ENCODE measurements around the gene SAMD13. TPM values are rescaled to one million over a fixed set of nuclear protein-coding genes. Genes with fewer than 3 reads are reported as not detected.

The SAMD13 gene
- total RNA-seq, 1 experiment from 2014 or later: 2.2 TPM

GRCh38 chr1:84382127-84382526 is 80.6 kb downstream of the SAMD13 start:
- Histone ChIP-seq H3K27ac (ENCODE audit: low read length) (no peak overlapping the region), H3K36me3 (ENCODE audit: control insufficient read depth, insufficient read depth, low read length) (no peaks in the 10 kb centered on the region), H3K27me3 (ENCODE audit: control insufficient read depth, insufficient read depth, low read length) (no peaks in the 10 kb centered on the region), H3K9me3 (ENCODE audit: control insufficient read depth, insufficient read depth, low read depth, low read length) (no peaks in the 10 kb centered on the region), H3K4me3 (ENCODE audit: low read depth in 2 of 2, low read length in 2 of 2) (no peak overlapping the region), H3K4me1 (ENCODE audit: control insufficient read depth, insufficient read depth, low read length) (no peaks in the 10 kb centered on the region)
- ATAC-seq: no peak
- DNase-seq (ENCODE audit: low read depth, low spot score): no peak
- no TSS peak for BruUV-seq (replicated peaks)
- POLR2A ChIA-PET: no interaction called here
- TF ChIP-seq REST (IDR thresholded peaks at IDR 0.05; ENCODE audit: insufficient read depth in 1 of 2, low read depth in 2 of 2, low read length in 1 of 2): no peak
- CTCF ChIA-PET: no interaction called here
- intact Hi-C loops (cut with micrococcal nuclease; ENCODE audit: unreplicated experiment): no loop called here
- in situ Hi-C loops (cut with HindIII; ENCODE audit: low pct_unique_long_range_greater_than_20kb, low sequenced_read_pairs): no loop called here

- DNase-seq (ENCODE audit: low read depth, low spot score) (no peak), ATAC-seq (no peak)
- BruUV-seq (replicated peaks): no TSS peak
- TF ChIP-seq SIN3A (IDR thresholded peaks at IDR 0.05; ENCODE audit: borderline replicate concordance, insufficient read depth, low read depth, low read length): no peak
- TF ChIP-seq REST (IDR thresholded peaks at IDR 0.05; ENCODE audit: insufficient read depth in 1 of 2, low read depth in 2 of 2, low read length in 1 of 2): no peak
- no peak for TF ChIP-seq TCF7L2 (IDR thresholded peaks at IDR 0.05; ENCODE audit: low read depth, low read length)
- TF ChIP-seq POLR2AphosphoS5 (IDR thresholded peaks at IDR 0.05; ENCODE audit: low read depth, low read length): no peak
- no peak for TF ChIP-seq CTCF (IDR thresholded peaks at IDR 0.05)
- Histone ChIP-seq H3K27me3 (ENCODE audit: control insufficient read depth, insufficient read depth, low read length) (no peaks in the 10 kb centered on the region), H3K9me3 (ENCODE audit: control insufficient read depth, insufficient read depth, low read depth, low read length) (no peaks in the 10 kb centered on the region), H3K27ac (ENCODE audit: low read length) (no peak overlapping the region), H3K36me3 (ENCODE audit: control insufficient read depth, insufficient read depth, low read length) (no peaks in the 10 kb centered on the region), H3K4me3 (ENCODE audit: low read depth in 2 of 2, low read length in 2 of 2) (no peak overlapping the region), H3K4me1 (ENCODE audit: control insufficient read depth, insufficient read depth, low read length) (no peaks in the 10 kb centered on the region)
- intact Hi-C loops (cut with micrococcal nuclease; ENCODE audit: unreplicated experiment): no loop called here
- in situ Hi-C loops (cut with HindIII; ENCODE audit: low pct_unique_long_range_greater_than_20kb, low sequenced_read_pairs): no loop called here
- POLR2A ChIA-PET: interaction anchor here (0.6 kb wide), 1 partner anchor 631 kb away, joined by 5 read pairs; no protein-coding TSS in a partner anchor
- CTCF ChIA-PET: no interaction called here
Measured at GRCh38 chr1:84385347-84385746, 83.8 kb downstream of the SAMD13 start.

All from Panc1 (cell line).